ENCODE measurements around the gene SHMT2.

DNA sequence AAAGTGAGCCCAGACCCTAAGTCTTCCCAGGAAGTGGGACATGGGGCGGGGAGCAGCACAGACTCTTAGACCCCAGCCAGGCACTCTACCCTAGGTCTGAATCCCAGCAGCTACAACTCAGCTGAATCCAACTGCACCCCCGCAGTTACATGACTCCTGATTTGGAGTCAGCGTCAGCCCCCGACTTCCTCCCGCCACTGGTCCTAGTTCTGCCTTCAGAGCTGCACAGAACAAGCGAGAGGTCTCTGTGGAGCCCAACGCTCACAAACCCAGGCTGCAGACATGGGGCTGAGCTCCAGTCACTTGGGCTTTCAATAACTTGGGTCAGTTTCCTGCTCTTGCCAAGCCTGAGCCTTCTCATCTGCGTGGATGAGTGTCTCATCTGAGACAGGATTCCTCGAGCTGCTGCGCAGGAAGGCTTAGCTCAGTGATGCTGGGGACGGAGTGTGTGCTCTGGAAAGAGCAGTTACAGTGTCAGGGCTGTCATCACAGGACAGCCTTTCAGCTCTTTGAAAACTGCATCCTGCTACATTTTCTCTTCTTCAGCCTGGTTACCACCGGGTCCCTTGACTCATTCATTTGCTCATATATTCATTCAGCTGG is 43.5 kb upstream of the SHMT2 start:
- no peak for TF ChIP-seq POLR2A (IDR thresholded peaks at IDR 0.05)
- TF ChIP-seq, protein P1, sequence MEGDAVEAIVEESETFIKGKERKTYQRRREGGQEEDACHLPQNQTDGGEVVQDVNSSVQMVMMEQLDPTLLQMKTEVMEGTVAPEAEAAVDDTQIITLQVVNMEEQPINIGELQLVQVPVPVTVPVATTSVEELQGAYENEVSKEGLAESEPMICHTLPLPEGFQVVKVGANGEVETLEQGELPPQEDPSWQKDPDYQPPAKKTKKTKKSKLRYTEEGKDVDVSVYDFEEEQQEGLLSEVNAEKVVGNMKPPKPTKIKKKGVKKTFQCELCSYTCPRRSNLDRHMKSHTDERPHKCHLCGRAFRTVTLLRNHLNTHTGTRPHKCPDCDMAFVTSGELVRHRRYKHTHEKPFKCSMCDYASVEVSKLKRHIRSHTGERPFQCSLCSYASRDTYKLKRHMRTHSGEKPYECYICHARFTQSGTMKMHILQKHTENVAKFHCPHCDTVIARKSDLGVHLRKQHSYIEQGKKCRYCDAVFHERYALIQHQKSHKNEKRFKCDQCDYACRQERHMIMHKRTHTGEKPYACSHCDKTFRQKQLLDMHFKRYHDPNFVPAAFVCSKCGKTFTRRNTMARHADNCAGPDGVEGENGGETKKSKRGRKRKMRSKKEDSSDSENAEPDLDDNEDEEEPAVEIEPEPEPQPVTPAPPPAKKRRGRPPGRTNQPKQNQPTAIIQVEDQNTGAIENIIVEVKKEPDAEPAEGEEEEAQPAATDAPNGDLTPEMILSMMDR (IDR thresholded peaks at IDR 0.05) = no peak
